GM23338 (cell line): Measurements from ENCODE around the gene KAT8.

Source experiments
- CTCF ChIP-seq, 2 experiments: fragments of 200-600 bp in 1 of 2; sonication (generic) in 1 of 2; conservative IDR thresholded peaks; 2 replicates each; pipeline versions ENCODE4 v1.5.1 to v1.6.1; 2016 to 2017; ENCODE audit warnings: antibody characterized with exemption in 2 of 2, low read depth in 2 of 2, mild to moderate bottlenecking in 2 of 2, moderate library complexity in 1 of 2
- ETS1 ChIP-seq: IDR thresholded peaks from 2 replicates; pipeline ENCODE4 v1.6.1; 2016; ENCODE audit warnings: antibody characterized with exemption
- EZH2 ChIP-seq: fragments of 200-600 bp; sonication (generic); IDR thresholded peaks from one replicate; pipeline ENCODE4 v1.8.0; 2017; ENCODE audit warnings: antibody characterized with exemption, mild to moderate bottlenecking, low read depth; ENCODE audit not compliant: unreplicated experiment
- EZH2phosphoT487 ChIP-seq: fragments of 200-600 bp; sonication (generic); IDR thresholded peaks from one replicate; pipeline ENCODE4 v1.8.1; 2018; ENCODE audit warnings: antibody characterized with exemption; ENCODE audit not compliant: unreplicated experiment
- REST ChIP-seq: IDR thresholded peaks from one replicate; pipeline ENCODE4 v1.6.1; 2018; ENCODE audit warnings: antibody characterized with exemption; ENCODE audit not compliant: unreplicated experiment
- ZNF331 ChIP-seq: fragments of 250-450 bp; sonication (Bioruptor Pico); IDR thresholded peaks from 2 replicates; pipeline ENCODE4 v1.5.0; 2020; ENCODE audit warnings: low read depth, mild to moderate bottlenecking, moderate library complexity

GRCh38 chr16:31106509-31107464, 10.7 kb upstream of the KAT8 start:
- TF ChIP-seq EZH2phosphoT487 (no peak), EZH2 (no peak), CTCF (conservative IDR thresholded peaks at IDR 0.05; ENCODE audit: low read depth in 2 of 2) (no peak), ETS1 (no peak), ZNF331 (CRISPR knock-in tag) (no peak), REST (no peak)
